GM19397 (cell line): ENCODE data around the gene ADM2.

Experiments used
- ATAC-seq: cut with Tn5 transposase; IDR thresholded peaks from one replicate; pipeline ENCODE4 v1.9.1; 2021; ENCODE audit warnings: mild to moderate bottlenecking, moderate library complexity; ENCODE audit not compliant: unreplicated experiment

Gene ADM2

DNA sequence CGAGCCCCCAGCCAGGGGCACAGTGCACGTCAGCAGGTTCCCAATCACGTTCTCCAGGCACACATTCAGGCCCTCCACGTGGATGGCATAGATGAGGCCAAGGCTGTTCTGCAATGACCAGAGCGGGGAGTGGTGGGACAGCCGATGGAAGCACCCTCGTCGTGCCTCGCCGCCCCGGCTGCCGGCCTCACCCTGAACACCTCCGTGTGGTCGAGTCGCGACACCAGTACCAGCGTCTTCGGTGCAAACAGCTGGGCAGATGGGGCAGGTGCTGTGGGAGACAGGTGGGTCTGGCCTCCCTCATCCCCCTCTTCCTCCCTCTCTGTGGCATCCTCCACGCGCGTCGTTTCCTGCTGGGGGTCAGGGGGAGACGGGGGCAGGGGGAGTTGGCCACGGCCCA lies 14.0 kb upstream of the ADM2 start:
- no peak for ATAC-seq

DNA sequence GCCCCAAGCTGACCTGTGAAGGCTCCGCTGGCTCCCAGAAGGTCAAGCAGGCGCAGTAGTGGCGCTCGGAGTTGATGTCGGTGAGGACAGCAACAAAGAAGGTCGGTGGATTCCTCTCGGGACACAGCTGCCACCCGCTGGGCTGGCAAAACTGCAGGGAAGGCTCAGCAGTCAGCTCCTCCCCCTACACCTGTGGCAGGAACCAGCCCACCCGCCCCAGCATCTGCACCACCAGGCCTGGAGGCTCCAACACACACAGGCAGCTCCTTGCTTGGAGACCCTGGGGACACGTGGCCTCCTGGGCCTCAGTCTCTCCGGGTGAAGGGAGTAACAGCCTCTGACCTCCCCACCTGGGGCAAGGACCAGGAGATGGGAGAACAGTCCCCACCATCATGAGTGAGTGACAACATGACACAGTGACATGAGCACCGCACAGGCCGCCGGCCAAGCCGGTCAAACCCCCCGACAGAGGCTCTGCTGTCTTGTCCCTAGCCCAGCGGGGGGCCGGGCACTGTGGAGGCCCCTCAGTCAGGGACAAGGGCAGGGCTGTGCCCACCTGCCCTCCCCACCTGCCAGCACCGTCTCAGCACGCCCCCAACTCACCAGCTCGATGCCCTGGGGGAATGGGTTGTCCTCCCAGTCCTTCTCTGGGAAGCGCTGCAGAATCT lies 13.4 kb upstream of the ADM2 start:
- ATAC-seq = no peak

DNA sequence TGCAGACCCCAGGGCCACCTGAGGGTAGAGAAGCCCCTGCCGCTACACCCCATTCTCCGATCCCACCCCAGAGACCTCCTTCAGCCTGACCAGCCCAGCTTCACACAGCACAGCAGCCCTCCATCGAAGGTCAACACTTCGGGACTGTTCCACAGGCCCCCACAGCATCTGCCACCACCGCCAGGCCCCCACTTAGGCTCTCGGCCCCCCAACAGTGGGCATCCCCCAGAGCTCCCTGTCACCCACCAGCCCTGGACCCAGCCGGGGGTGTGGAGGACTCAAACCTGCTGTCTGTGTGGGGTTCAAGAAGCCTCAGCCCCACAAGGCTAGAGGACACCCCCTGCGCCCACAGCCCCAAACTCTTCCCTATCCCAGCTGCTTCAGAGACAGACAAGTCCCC lies 12.7 kb upstream of the ADM2 start:
- no peak for ATAC-seq

DNA sequence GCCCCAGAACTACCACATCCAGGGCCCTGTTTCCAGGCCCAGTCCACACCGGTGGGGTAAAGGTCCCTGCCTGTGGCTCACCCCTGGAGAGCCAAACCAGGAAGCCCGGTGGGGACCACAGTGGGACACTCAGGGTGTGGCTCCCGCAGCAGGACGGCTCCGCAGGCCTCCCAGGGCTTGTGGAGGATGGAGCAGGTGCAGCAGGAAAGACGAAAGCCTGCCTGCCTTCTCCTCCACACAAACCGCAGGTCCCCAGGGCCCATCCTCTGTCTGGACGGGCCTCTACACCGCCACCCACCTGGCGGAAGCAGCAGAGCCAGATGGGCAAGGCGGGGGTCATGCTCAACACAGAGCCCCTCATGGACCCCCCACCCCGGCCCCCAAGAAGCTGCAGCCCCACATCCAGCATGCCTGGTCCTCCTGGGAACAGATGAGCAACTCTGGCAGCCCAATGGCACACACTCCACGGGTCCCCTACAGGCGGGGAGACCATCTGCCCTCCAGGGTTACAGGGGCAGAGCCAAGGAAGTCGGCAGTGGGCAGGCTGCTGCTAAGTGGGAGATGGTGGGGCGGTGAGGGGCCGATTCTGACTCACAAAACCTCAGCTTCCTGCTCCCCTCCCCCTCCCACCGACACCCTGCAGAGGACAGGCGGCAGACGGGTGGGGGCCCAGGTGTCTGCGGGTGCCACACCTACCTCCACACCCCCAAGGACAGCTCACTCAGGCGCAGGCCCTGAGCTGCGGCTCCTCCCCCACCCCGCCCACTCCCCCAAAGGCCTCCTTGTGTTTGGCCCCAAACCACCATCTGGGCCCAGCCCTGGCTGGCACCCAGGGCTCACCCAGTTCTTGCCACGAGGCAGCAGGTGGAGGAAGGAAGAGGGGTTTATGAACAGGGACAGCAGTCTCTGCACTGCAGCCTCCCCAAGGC lies 11.7 kb upstream of the ADM2 start:
- peak; percentile 60 for ATAC-seq

DNA sequence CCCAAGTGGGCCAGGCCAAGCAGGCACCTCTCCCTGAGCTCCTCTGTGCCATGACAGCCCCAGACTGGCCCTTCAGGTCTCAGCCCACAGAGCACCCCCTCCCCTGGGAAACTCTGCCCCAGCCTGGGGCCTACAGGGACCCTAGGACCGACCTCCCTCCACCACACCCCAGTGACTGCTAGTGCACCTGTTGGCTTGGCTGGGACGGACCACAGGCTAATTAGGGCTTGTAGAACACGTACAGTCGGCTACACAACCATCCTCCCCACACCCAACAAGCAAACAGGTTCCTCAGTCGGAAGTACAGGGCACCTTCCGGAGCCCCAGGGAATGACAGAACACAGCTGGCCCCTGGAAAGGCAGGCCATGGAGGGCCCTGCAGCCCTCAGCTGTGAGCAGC lies 10.9 kb upstream of the ADM2 start:
- ATAC-seq = peak; percentile 1

DNA sequence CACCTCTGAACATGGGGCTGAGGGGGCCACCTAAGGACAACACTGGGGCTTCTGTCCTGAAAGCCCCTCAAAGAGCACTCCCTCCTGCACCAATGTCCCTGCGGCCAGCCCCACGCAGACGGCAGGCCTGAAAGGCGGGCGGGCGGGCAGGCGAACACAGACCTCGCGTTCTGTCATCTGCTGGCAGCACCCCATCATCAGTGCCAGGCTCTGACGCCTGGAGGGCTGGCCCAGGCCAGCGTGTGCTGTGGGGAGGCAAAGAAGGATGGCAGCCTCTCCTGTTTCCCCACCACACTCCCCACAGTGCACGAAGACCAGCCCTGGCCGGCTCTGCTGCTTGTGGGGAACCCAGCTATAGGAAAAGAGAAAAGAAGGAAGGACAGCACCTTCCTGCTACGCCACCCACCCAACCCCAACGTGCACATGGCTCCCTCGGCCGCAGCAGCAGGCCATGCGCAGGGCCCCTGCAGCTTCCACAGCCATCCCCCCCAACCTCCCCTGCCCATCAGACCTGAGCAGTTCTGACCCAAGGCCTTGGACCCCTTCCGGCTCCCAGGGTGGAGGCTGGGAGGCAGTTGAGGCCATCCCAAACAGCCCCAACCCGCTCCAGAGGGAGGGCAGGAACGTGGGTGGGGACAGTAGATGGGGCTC lies 10.0 kb upstream of the ADM2 start:
- ATAC-seq = no peak

DNA sequence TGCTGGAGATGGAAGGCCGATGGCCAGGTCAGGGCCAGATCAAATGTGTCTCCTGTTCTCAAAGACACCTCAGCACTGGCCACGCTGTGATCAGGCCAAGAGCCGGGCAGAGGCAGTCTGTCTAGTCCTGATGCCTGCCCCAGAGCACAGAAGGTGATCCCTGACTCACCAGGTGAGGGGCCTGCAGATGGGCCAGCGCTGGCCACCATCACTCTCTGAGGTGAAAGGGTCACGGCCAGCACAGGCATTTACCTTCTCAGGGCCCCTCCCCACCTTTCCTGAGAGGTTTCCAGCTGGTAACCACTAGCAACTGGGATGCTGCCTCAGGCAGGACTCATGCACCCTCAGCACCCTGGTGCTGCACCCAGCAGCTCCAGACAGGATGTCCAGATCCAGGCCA lies 9.4 kb upstream of the ADM2 start:
- no peak for ATAC-seq

DNA sequence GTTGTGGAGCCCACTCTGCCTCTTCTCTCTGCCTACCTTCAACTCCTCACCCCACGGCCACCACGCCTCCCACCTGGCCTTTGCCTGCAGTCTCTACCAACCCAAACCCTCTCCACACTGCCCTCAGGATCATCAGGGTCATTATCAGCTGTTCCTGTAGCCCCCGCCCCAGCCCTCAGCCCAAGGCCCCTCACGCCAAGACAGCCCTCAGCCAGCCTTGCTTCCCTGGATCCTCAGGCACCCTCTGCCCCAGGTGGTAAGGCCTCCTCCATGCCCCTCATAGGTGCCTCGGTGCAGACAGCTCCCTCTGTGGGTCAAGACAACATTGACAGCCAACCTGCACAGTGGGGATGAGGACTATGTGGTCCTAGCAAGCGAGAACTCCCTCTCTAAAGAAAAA lies 8.3 kb upstream of the ADM2 start:
- ATAC-seq = no peak

DNA sequence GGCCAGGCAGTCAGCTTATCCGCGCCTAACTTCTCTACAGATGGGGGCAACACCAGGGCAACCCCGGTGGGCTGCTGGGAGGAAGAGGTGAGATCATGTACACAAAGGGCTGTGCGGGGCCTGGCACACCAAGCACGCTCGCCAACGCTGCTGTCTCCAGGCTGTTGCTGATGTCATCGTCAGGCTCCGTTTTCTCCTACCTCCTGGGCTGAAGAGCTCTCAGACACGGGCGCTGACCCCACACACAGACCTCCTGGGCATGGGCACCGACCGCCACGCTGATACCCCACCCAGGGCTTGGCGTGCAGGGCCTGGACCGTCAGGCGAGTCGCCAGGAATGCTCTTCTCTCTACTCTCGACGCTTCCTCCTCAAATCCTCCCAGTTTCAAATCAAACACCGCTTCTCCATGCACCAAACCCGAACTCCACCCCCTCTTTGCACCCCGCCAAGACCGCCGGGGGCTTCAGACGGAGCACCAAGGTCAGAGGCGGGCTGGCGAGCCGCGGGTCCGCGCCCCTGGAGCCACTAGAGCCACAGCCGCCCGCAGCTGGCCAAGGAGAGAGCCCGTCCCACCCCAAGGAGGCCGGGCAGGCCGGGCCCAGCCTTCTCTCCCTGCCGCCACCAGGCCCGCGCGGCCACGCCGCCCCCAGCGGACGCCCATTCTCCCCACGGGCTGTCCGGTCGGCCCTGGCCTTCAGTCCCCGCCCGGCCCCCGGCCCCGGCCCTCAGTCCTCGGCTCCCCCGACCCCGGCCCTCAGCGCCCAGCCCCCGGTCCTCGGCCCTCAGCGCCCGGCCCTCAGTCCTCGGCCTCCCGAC lies 7.3 kb upstream of the ADM2 start:
- ATAC-seq = no peak

DNA sequence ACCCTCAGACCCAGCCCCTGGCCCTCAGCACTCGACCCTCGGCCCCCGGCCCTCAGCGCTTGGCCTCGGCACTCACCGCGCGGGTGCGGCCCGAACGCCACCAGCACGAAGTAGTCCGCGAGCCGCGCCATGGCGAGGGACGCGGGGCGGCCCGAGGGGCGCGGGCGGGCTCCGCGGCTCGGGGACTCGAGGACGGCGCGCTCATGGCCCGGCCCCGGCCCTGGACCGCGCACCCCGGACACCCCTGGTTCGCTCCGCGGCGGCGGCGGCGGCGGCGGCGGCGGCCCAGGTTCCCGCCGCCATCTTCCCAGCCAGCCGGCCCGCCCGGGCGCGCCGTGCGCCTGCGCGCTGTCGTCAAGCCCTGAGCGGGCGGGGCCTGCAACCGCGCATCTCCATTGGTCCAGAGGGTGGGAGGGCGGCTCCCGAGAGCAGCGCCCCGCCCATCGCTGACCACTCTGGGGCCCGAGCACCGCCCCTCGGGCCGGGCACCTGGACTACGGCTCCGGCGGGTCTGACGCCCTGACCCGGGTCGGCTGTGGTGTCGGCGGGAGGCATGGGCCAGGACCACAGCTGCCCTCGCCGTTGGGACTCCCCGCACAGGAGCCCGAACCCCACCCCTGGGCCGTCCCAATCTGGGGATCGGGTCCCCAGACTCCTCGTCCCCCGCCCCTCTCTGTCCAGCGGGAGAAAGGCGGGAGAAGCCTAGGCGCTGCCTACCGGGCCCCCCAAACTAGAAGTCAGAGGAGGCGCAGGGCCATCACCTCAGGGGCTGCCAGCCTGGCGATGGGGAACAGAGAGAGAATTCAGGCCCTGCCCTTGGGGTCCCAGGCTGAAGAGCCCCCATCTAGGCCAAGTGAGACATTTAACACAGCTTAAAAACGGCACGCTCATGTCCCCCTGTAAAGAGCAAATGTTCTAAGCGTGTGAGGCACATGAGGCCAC lies 6.4 kb upstream of the ADM2 start, which contains the start of gene SBF1:
TSS of gene SBF1 (minus strand) at position 326 of the 942 bp plus-strand sequence. CDS start at position 131, 195 bp downstream.
- ATAC-seq = peak; percentile 72

DNA sequence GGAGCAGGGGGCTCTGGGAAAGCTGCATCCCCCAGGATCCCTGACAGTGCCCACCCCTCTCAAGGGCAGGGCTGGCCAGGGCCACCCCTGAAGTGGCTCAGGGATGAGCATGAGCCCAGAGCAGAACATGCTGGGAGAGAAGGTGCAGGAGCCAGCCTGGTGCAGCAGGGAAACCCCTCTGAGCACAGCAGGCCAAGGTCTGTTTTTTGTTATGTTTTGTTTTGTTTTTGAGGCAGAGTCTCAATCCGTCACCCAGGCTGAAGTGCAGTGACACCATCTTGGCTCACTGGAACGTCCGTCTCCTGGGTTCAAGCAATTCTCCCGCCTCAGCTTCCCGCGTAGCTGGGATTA lies 5.7 kb upstream of the ADM2 start:
- ATAC-seq = no peak

DNA sequence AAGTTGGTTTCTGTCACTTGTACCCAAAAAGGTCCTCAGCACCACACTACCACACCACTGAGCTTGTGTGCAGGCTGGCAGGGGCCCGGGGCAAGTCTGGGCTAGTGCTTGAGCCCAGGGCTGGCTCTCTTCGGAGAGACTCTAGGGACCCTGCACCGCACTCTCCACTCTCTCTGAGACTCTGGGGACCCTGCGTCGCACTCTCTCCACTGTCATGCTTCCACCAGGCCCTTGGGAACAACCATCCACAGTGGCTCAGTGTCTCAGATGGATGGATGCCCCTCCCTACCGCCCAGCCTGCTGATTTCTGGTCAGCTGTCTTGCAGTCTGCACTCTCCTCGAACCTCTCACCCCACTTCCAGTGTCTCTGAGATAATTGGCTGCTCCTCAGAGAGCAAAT lies 4.5 kb upstream of the ADM2 start:
- no peak for ATAC-seq

DNA sequence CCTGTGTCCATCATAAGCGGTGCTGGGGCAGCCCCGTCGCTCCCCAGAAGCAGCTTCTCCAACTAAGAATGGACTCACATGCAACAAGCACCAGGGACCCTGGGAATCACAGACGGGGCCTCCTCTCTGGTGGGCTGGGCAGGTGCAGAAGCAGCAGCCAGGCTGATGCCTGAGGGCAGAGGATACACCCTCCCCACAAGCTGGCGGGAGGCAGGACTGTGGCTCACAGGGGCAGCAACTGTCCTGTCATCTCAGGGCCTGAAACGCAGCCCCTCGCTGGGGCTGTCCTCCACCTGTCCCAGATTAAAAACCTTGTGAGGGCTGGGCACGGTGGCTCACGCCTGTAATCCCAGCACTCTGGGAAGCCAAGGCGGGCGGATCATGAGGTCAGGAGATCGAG lies 3.4 kb upstream of the ADM2 start:
- ATAC-seq = no peak

DNA sequence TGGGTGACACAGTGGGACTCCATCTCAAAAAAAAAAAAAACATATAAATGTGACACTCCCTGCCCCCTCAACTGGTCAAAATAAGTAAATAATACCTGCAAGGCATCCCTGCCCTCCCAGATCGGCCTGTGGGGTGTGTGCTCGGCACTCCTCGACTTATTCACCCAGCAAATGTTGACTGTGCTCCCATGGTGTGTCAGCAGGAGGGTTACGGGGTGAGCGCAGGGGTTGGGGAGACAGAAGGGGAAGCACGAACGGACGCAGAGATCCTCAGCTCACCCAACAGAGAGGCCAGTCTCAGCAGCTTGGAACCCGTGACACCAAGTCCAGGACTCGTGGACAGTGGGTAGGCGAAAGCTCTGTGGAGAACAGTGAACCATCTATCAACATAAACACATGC lies 1.6 kb upstream of the ADM2 start:
- ATAC-seq = no peak

DNA sequence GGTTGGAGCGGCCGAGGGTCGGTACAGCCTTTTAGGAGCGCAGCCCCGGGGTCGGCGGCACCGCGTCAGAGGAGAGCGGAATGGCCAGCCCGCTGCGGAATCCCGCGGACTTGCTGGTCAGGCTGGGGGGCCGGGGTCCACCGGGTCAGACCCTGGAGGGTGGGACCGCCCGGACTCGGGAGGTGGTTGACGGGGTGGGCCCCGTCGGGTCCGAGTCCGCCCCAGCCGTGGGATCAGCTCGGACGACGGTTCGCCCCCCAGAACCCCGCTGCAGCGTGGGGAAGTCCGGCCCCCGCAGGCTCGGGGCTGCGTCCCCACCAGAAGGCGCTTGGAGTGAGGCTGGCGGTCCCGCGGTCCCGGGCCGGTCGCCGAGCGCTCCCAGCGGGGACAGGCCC lies 301 bp upstream of the ADM2 start:
- ATAC-seq = no peak

DNA sequence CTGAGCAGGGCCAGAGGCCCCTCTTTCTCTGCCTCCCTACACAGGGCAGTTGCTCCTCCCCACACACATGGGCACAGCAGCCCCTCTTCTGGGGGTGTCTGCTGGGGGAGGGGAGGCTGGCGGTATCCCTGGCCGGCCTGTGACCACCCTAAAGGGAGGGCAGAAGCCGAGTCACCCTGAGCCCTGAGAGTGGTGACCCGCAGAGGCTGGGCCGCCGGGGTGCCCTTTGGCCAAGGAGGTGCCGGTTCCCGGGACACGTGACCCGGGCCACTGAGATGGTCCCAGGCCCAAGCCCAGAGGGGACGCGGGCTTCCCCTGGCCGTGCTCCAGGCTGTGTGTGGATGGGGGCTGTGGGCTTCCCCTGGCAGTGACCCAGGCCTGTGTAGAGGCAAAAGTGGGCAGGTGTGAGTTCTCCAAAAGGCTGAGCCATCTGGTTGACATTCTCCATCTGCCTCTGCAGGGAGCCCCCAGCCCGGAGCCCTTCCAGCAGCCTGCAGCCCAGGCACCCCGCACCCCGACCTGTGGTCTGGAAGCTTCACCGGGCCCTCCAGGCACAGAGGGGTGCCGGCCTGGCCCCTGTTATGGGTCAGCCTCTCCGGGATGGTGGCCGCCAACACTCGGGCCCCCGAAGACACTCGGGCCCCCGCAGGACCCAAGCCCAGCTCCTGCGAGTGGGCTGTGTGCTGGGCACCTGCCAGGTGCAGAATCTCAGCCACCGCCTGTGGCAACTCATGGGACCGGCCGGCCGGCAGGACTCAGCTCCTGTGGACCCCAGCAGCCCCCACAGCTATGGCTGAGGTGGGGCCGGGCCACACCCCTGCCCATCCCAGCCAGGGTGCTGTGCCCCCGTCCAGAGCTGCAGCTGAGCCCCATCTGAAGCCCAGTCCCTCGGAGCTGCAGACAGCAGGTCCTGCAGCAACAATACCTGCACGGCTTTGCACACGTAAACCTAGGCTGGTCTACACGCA lies 1.0 kb downstream of the ADM2 start:
- no peak for ATAC-seq

DNA sequence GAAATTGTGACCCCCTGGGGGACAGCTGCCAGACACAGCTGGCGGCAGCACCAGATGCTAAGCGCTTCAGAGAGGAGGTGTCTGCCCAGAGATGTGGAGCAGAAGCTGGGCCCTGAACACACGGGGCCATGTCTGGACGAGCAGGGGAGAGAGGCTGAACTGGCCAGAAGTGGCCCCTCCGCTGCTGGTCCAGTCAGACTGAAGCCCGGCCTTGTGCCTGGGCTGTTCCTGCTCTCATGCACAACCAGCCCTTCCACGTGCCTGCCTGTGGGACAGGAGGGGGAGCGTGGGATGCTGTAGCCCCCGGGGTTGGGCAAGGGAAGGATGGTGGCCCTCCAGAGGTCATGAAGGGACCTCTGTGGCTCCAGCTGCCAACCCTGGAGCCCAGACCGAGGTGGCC lies 1.8 kb downstream of the ADM2 start:
- no peak for ATAC-seq

DNA sequence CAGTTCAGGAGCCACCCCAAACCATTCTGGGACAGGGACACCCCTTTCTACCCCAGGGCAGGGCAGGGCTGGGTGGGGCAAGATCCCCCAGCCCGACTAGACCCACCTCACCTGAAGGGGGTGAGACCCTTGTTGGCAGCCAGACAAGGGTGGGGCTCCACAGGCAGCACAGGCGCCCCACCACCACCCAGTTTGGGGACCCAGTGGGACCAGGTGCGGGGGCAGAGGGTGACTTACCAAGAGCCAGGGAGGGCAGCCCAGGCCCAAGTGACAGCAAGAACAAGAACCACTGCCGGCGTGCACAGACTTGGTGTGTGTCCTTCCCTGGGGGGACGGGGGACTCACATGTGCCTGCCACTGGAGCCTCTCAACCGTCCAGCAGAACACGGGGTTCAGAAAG lies 2.2 kb downstream of the ADM2 start:
- no peak for ATAC-seq
